Right lobe of liver (tissue), 6 donors: Measurements from ENCODE around the gene KRTAP3-1. TPM values are rescaled to one million over a fixed set of nuclear protein-coding genes. Genes with fewer than 3 reads are reported as not detected.
"Not testable (repeated sequence)": the region's sequence is repeated elsewhere in the genome, so short reads cannot be mapped to it uniquely, and the experiment has no call there.

ENCODE experiments used
- ATAC-seq, 4 donors: fragments of 200-7000 bp; cut with Tn5 transposase; one replicate each; pipeline ENCODE4 v1.9.1; 2020; ENCODE audit warnings: mild to moderate bottlenecking in 4 of 4, moderate library complexity in 4 of 4
- DNase-seq, 3 donors: peaks; one replicate each; pipeline ENCODE4 v3.0.0-alpha.2; 2020
- H3K27ac ChIP-seq, 3 donors: fragments of 200-600 bp; one replicate each; pipeline ENCODE4 v1.8.0; 2022
- H3K27me3 ChIP-seq, 2 donors: fragments of 200-600 bp; one replicate each; pipeline ENCODE4 v1.8.0; 2022
- H3K36me3 ChIP-seq, 4 donors: fragments of 200-600 bp; sonication (generic) in 1 of 4; one replicate each; pipeline versions ENCODE4 v1.5.1 to v1.8.0; 2017 to 2022; ENCODE audit warnings: control low read depth in 1 of 4
- H3K4me1 ChIP-seq, 4 donors: fragments of 200-600 bp; sonication (generic) in 1 of 4; one replicate each; pipeline versions ENCODE4 v1.5.1 to v1.8.0; 2017 to 2022; ENCODE audit warnings: control low read depth in 1 of 4
- H3K4me3 ChIP-seq, 3 donors: fragments of 200-600 bp; one replicate each; pipeline ENCODE4 v1.8.0; 2022
- H3K9me3 ChIP-seq, 4 donors: fragments of 200-600 bp; sonication (generic) in 1 of 4; one replicate each; pipeline versions ENCODE4 v1.5.1 to v1.8.0; 2017 to 2022; ENCODE audit warnings: control low read depth in 1 of 4
- CTCF ChIP-seq, 4 donors: fragments of 200-600 bp in 3 of 4; fragments of 450-650 bp in 1 of 4; IDR thresholded peaks; one replicate each; pipeline versions ENCODE4 v1.5.1 to v1.8.0; 2016 to 2022; ENCODE audit warnings: antibody characterized with exemption in 4 of 4, mild to moderate bottlenecking in 2 of 4
- POLR2A ChIP-seq: fragments of 450-650 bp; IDR thresholded peaks from one replicate; pipeline ENCODE4 v1.6.1; 2017; ENCODE audit warnings: antibody characterized with exemption, mild to moderate bottlenecking
- WGBS: methylation state at CpG from one replicate; pipeline ENCODE4 v1.1.6; 2018; ENCODE audit warnings: low coverage, low lambda C conversion rate; ENCODE audit not compliant: insufficient coverage; ENCODE audit errors: missing lambda C conversion rate; 5-methylcytosine and 5-hydroxymethylcytosine counted together
- intact Hi-C, 2 donors: fragments of 100-400 bp; cut with DNase I; formaldehyde crosslinking; loops; one replicate each; pipeline versions ENCODE4 v1.11.2 to v1.14.1; 2022
- long read RNA-seq: library from polyadenylated mRNA; unstranded; transcript quantifications from one replicate; pipeline ENCODE4 v2.0.0, GENCODE V29; 2019
- total RNA-seq, 6 experiments: library from RNA; depleted of rRNA in 2 of 6; stranded (reverse); fragments of >200 nt in 2 of 6; fragmentation: NEBNext Ultra II Directional in 3 of 6; extraction: Animal tissue kit (Norgen Biotek cat#: 25700) in 3 of 6; gene quantifications; one replicate each; pipeline versions ENCODE4 v1.1.0 to v1.2.4, GENCODE V29; 2016 to 2023
- donor health status: DM: no; HTN: yes; CAD: no.
- donor health status: DM: no; HTN: no; CAD: no.
- donor health status: DM: no; HTN: no; CAD: no.
- donor health status: DM: no; HTN: yes; CAD: no.
- donor health status: DM: no; HTN: yes; CAD: no.

The KRTAP3-1 gene
- total RNA-seq, result not detected
- long read RNA-seq, result 0 reads

DNA sequence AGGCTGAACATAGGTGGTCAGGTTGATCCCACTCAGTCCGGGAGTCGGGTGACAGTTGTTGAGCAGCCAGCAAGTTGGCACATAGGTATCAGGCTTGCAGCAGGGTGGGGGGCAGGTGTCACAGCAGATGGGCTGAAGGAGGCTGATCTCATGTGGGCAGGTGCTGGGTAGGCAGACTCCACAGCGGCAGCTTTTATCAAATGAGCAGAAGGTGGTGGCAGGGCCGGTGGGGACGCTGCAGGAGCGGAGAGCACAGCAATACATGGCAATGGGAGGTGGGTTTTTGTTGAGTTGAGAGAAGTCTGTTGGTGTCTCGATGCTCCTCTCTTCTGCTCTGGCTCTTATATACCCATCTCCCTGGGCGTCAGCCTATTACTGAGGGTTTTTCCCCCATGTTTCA, at the start of gene KRTAP3-1:
Gene KRTAP3-1, minus strand, starts transcription at position 318 of the 400 bp plus-strand sequence. Its CDS starts 54 bp downstream, at position 264.
- ATAC-seq, result no peak
- intact Hi-C loops, result no loop called here
- WGBS, result 56% methylated on average over 6 of the region's 8 CpGs
- no peaks in the 10 kb centered on the region for H3K4me1 ChIP-seq
- H3K27me3 ChIP-seq, result no peaks in the 10 kb centered on the region
- TF ChIP-seq CTCF (IDR thresholded peaks at IDR 0.05) (no peak), POLR2A (no peak)
- no peak within 1 kb of the TSS for H3K4me3 ChIP-seq
- no peak within 1 kb of the TSS for H3K27ac ChIP-seq
- H3K36me3 ChIP-seq, result no peaks in the 10 kb centered on the region
- no peaks in the 10 kb centered on the region for H3K9me3 ChIP-seq
- no peak for DNase-seq

GRCh38 chr17:41057547-41057946, 48.6 kb upstream of the KRTAP3-1 start:
- intact Hi-C loops, result no loop called here

GRCh38 chr17:41055130-41055529, 46.2 kb upstream of the KRTAP3-1 start, which contains the start of gene KRTAP2-2:
Gene KRTAP2-2, minus strand, starts transcription at chr17:41055230. Its CDS starts 19 bp downstream, at chr17:41055211.
- WGBS, result 20% methylated on average over 1 of the region's 6 CpGs
- intact Hi-C loops, result not testable (repeated sequence)

More at GRCh38 chr17:41057547-41057946, 48.6 kb upstream of the KRTAP3-1 start:
- WGBS, result 71% methylated on average over 1 of the region's 1 CpG
- no peak overlapping the region for H3K27ac ChIP-seq
- no peaks in the 10 kb centered on the region for H3K9me3 ChIP-seq
- no peak for ATAC-seq
- TF ChIP-seq POLR2A, result no peak
- TF ChIP-seq CTCF (IDR thresholded peaks at IDR 0.05), result no peak
- peaks cover 0 to 5% of the 10 kb centered on the region in 2 donors for H3K27me3 ChIP-seq
- no peak overlapping the region for H3K4me3 ChIP-seq
- no peaks in the 10 kb centered on the region for H3K4me1 ChIP-seq
- no peaks in the 10 kb centered on the region for H3K36me3 ChIP-seq
- no peak for DNase-seq

DNA sequence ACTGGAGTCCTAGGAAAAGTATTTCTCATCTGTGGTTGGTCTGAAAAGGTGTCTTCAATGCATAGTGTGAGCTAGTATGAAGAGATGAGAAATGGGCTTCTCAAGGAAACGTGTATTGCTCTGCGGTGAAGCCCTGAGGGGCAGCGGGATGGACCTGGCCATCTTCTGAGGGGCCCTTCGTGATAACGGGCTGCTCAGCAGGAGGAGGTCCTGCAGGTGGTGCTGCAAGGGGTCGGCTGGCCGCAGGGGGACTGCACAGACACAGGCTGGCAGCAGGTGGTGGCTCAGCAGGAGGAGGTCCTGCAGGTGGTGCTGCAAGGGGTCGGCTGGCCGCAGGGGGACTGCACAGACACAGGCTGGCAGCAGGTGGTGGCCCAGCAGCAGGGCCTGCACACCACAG, 45.6 kb upstream of the KRTAP3-1 start:
- H3K9me3 ChIP-seq, DNase-seq, H3K27me3 ChIP-seq, H3K4me3 ChIP-seq, intact Hi-C loops, H3K4me1 ChIP-seq, ATAC-seq, H3K27ac ChIP-seq, H3K36me3 ChIP-seq: not testable (repeated sequence)
- WGBS, result 60% methylated on average over 3 of the region's 9 CpGs

More at GRCh38 chr17:41055130-41055529, 46.2 kb upstream of the KRTAP3-1 start, which contains the start of gene KRTAP2-2:
- H3K27ac ChIP-seq, DNase-seq, H3K36me3 ChIP-seq, H3K9me3 ChIP-seq, ATAC-seq, H3K4me1 ChIP-seq, H3K27me3 ChIP-seq, H3K4me3 ChIP-seq: not testable (repeated sequence)

DNA sequence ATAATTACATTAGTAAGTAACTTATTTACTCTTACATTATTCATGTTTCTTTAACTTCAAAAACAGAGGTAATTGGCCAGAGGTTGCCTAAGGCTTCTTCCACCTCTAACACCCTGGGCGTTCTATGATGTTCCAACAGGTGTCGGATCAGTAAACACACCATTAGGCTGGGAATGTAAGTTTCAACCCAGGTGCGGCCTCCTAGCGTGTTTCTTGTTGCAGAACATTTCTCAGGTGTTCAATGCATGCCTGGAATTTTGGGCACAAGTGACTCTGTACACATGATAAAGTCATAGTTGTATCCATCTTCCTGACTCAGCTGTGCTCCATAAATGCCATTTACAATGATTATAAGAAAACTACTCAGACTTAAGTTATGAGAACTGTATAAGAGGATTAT, 45.1 kb upstream of the KRTAP3-1 start:
- Histone ChIP-seq H3K27me3 (no peaks in the 10 kb centered on the region), H3K9me3 (no peaks in the 10 kb centered on the region), H3K27ac (no peak overlapping the region), H3K36me3 (no peaks in the 10 kb centered on the region), H3K4me1 (no peaks in the 10 kb centered on the region), H3K4me3 (no peak overlapping the region)
- DNase-seq (no peak), ATAC-seq (no peak)
- 87% methylated on average over 4 of the region's 4 CpGs for WGBS
- TF ChIP-seq POLR2A (no peak), CTCF (IDR thresholded peaks at IDR 0.05) (no peak)
- intact Hi-C loops, result no loop called here

GRCh38 chr17:41052566-41052965, 43.6 kb upstream of the KRTAP3-1 start:
- ATAC-seq (no peak), DNase-seq (no peak)
- no peaks in the 10 kb centered on the region for H3K4me1 ChIP-seq
- no peak for TF ChIP-seq CTCF (IDR thresholded peaks at IDR 0.05)
- no peak for TF ChIP-seq POLR2A
- no peaks in the 10 kb centered on the region for H3K36me3 ChIP-seq
- H3K27ac ChIP-seq, result no peak overlapping the region
- intact Hi-C loops, result no loop called here
- H3K27me3 ChIP-seq, result no peaks in the 10 kb centered on the region
- no peak overlapping the region for H3K4me3 ChIP-seq
- no peaks in the 10 kb centered on the region for H3K9me3 ChIP-seq
